GM21381 (cell line): ENCODE measurements around the gene BIN1.

Experiments used
- ATAC-seq: cut with Tn5 transposase; IDR thresholded peaks from one replicate; pipeline ENCODE4 v1.9.1; 2021; ENCODE audit warnings: mild to moderate bottlenecking, moderate library complexity; ENCODE audit not compliant: unreplicated experiment

The BIN1 gene, protein sequence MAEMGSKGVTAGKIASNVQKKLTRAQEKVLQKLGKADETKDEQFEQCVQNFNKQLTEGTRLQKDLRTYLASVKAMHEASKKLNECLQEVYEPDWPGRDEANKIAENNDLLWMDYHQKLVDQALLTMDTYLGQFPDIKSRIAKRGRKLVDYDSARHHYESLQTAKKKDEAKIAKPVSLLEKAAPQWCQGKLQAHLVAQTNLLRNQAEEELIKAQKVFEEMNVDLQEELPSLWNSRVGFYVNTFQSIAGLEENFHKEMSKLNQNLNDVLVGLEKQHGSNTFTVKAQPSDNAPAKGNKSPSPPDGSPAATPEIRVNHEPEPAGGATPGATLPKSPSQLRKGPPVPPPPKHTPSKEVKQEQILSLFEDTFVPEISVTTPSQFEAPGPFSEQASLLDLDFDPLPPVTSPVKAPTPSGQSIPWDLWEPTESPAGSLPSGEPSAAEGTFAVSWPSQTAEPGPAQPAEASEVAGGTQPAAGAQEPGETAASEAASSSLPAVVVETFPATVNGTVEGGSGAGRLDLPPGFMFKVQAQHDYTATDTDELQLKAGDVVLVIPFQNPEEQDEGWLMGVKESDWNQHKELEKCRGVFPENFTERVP

DNA sequence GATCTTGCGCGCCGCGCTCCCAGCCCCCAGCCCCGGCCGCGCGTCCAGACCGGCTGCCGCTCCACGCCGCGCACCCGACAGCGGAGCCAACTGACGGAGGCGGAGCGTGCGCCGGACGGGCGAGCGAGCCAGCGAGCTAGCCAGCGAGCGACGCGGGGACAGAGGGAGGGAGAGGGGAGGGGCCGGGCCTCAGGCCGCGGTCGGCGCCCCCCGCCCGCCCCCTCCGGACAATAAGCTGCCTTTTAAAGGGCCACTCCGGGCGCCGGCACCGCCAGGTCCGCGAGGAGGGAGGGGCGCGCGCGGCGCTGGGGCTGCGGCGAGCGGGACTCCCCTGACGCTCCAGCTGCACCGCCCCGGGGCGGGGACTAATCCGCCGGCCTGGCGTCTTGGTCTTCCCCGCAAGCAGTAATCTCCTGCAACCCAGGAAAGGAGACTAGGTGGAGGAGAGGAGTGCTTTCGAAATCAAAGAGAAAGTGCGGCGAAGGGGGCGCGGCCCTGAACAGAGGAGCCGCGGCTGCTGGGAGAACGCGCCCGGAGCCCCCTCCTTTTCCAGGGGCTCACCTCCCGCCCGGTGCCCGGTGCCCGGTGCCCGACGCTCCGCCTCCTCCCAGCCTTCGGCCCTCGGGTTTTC, at the start of gene BIN1:
Gene BIN1 (minus strand): TSS at position 164 of the 631 bp plus-strand sequence. CDS start 211 bp downstream, outside the sequence.
- ATAC-seq: peak; percentile 85

DNA sequence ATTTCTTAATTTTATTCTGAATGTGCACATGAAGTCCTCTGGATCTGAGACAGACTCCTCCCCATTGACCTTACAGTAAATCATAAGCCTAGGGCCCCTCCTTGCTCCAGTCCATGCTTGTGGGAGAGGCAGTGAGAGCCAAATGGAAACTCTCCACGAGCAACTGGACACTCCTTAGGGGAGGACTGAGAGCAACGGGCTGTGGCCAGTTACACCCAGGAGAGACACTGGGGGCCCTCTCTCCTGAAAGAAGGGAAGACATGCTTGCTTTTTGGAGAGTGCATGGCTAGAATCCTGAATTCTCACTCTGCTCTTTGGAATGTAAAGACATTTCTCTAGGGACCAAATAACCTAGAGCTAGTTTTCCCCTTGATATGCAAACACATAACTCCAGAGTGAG, 49.0 kb upstream of the BIN1 start:
- ATAC-seq: no peak

DNA sequence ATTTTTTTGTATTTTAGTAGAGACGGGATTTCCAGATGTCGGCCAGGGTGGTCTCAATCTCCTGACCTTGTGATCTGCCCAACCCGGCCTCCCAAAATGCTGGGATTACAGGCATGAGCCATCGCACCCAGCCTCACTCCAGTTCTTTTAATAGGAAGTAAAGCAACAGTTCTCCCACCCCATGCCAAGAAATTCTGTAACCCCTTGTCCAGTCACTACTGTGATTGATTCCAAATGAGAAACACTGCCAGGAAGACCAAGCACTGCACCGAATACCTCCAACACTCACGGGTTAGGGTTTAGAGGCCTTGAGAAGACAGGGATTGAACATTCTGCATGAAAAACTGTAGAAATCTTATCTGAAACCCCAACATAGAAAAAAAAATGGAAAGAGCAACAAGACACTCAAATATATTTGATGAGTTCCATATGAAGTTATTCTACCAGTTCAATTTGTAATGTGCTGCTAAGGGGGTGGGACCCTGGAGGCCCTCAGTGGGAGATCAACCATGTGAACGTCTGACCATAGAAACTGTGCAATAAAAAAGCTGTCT, 48.2 kb upstream of the BIN1 start:
- ATAC-seq: no peak

DNA sequence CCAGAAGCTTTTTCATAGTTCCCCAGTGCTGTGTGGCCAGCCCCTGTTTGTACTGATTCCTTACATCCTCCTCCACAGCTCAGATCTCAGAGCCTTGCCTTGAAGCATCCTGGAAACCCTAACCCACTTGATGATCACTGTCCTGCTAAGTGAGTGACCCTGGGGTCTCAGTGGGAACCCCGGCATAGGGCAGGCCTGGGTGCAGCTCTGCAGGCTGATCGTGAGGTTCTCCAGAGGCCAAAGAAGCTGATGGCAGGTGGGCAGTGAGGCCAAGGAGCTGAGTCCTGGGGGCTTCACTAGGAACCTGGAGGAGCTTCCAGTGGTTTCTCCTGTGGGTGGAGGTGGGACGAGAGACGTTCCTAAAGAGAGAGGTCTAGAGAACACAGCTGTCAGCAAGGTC, 47.4 kb upstream of the BIN1 start:
- ATAC-seq: no peak

DNA sequence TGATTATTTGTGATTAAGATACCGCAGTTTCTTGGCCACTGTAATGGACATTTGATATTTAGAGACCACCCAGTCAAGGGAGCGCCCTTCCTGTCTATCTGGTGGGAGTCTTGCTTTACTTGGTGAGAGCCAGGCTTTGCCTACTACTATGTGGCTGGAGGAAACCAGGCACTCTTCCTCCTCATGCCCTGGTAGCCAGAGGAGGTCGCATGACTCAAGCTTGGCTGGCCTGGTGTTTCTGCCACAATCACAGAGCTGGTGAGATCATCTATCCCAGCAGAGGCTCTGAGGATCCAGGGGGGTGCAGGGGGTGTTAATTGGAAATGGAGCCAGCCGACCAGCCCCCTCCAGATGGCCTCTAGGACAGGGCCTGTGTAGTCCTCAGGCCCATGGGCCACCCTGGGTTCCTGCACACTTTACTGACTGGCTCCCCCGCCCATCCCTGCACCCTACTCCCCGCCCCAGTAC, 46.8 kb upstream of the BIN1 start:
- no peak for ATAC-seq

DNA sequence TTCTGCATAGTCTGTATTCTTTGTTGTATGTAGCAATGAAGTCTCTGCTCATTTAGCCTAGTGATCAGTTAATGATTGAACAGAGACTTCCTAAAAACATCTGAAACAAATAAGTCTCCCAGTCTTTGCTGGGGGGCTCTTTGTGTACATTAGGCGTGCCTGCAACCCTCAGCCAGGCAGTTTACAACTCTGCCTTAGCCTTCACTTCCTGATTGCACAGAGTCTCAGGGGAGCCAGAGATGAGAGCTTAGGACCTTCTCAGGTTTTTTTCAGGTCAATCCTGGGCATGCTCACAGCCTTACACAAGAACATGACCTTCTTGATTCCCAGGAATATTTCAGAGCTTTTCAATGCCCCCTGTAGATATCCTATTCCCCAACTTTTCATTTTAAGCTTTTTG, 44.0 kb upstream of the BIN1 start:
- no peak for ATAC-seq

DNA sequence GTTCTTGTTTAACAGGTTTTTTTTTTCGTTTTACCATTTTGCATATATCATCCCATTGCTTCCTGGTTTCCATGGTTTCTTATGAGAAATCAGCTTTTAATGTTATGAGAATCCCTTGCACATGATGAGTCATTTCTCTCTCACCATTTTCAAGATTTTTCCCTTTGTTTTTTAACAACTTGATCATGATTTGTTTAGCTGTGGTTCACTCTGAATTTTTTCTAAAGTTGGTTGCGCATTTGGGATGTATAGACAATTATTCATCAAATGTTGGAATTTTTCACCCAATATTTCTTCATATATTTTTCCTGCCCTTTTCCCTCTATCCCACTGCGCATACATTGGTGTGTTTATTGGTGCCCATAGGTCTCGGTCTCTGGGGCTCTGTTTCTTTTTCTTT, 42.4 kb upstream of the BIN1 start:
- no peak for ATAC-seq

DNA sequence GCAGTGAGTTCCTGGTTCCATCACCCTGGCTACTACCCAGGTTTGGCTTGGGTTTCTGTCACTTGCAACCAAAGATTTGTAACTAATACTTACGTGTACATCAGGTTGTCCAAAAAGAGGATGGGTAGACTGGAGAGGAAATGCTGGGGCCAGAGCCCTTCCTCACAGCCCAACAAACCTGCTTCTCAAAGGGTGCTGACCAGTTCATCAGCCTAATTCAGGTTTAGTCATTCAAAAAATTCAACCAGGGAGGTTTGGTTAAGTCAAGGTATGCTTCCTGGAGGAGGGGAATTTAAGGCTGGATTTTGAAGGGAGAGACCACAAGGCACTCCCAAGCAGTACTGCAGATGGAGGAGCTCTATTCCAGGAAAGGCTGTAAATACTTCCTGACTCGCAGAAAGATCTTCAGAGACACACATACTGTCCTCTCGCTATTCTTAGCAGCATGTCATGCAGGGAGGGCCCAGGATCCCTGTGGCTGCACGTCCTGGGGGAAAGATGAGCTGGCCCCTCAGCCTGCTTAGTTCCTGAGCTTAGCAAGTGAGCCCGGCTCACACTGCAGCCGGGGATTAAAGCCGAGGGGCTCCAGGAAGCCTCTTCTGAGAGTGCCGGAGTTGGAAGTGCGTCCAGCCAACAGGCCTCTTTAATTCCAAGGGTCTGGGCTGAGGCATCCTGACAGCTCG, 40.0 kb upstream of the BIN1 start:
- no peak for ATAC-seq

DNA sequence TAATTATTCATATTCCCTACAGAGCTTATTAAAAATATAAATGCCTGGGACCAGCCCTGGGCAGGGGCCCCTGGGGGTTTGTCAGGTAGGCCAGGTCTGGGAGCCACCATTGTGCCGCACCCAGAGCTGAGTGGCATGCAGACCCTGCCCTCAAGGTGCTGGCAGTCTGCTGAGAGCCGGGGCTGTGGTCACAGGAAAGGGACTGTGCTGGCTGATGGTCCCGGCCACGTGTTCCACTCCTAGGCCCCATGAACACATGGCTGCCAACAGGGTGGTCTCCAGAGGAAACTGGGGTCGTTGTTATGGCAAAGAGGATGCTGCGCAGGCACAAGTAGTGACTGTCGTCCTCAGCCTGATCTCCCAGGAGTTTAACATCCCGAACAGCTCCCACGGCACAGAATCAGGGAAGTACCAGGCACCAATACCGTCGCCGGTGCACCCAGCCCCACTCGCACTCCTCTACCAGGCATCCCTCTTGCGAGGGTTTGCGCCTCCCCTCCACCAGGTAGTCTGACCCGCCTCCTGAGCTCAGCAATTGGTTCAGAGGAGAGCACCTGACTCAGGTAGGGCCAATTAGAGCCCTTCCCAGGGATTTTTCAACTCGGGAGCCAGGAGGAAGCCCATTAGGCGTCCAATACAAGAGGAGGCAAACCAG, 39.2 kb upstream of the BIN1 start:
- no peak for ATAC-seq

DNA sequence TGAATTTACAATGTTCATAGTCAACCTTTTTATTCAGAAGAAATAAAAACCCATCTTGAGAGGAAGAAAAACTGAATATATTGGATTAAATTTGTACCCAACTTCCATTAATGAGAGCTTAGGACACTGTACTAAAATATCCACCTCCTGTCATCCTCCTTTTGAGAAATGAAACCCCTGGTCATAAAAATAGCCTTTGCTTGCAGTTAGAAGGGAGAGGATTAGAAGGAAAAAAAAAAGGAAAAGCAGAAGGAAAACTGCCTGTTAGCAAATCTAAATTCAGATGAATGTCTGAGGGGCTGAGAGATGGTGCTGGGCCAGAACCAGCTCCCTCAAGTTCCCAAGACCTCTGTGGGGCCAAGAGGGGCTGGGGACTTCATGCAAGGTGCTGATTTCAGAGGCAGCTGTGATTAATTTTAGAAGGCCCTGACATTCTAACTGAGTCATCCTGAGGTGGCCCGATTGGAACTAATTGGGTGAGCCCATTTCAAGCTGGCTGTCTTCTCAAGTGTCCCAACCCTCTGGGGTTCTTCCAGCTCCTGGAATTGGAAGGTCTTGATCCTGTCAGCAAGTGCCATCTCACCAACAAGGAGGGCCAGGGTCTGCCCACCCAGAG, 38.4 kb upstream of the BIN1 start:
- ATAC-seq: no peak

DNA sequence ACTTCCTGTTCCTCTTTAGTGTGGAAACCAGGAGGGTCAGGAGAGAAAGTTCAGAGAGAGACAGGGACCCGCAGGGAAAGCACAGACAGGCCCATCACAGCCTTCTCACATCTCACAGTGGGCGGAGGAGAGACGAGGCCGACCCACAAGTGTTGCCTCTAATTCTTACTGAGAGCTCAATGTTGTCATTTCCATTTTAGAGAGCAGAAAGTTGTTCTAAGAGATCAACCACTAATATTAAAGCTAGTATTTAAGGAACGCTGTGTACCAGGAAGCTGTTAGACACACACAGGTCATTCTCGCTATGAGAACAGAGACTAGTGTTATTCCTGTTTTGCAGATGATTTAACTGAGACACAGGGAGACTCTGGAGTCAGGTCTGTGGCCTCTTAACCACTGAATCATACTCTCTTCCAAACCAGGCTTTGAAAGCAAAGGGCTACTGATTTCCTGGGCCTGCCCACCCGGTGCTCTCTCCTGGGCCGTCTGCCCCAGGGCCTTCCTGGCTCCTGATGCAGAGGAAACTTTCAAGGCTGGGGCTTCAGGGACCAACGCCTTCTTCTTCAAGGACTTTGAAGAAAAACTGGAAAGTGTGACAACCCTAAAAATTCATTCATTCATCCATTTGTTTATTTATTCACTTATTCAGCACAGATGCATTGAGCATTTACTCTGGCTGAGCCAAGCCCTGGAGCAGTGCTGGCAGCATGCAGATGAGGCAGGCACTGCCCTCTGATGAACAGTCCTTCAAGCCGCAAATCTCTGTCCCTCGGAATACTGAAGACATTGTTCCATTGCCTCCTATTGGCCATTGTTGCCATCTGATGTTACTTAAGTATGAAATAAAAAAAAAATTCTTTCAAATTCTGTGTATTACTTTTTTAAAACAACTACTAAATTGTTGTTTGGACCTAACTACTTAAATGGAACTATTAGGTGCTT, 37.2 kb upstream of the BIN1 start:
- no peak for ATAC-seq

DNA sequence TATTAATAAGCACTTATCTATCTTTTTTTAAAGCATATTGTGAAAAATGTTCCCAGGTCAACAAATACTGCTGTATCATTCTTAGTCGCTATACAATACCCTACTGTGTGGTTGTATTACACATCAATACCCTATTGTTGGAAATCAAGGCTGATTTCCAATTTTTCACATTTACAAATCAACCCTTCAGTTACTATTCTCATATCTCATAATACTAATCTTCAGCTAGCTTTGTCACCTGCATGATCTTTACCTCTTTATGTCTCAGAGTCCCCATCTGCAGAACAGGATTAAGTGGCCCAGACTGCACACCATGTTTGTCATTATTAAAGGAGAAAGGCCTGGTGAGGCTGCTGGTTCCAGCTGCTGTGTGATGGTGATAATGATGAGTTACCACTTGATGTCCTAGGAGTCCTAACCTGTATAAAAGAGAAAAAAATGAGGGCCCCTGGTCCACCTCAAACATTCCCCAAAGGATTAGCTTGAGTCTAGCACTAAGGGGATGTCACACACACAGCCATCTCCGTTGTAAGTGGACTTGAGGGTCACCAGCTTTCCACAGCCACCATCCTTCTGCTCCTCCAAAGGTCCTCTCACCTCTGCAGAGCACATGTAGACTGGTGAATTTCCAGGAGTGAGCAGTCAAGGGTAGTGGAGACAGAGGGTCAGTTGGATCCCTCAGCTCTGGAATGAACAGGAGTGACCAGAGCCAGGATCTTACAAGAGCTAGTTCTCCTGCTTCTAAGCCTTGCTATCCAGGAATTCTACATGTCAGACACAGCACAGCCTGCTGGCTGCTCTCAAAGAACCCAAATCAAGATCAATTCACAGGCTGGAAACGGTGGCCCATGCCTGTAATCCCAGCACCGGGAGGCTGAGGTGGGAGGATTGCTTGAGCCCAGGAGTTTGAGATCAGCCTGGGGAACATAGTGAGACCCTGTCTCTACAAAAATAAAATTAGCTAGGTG, 36.0 kb upstream of the BIN1 start:
- no peak for ATAC-seq

DNA sequence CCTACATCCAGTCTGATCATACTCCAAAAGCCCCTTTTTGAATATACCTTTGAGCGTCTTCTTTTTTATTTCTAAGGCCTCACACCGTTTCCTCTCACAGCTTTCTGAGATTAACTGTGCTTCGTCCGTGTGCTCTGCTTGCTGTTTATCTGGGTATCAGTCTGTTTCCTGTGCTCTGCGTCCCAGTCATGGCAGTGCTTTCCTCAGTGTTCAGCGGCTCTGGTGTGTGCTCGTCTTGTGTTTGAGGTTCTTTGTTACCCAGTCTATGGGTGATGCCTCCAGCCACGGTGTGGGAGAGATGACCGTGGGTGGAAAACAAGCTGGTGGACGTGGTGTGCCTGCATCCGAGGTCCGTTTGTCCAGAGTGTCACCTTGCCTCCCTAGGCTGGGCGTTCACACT, 33.6 kb upstream of the BIN1 start:
- ATAC-seq: no peak

DNA sequence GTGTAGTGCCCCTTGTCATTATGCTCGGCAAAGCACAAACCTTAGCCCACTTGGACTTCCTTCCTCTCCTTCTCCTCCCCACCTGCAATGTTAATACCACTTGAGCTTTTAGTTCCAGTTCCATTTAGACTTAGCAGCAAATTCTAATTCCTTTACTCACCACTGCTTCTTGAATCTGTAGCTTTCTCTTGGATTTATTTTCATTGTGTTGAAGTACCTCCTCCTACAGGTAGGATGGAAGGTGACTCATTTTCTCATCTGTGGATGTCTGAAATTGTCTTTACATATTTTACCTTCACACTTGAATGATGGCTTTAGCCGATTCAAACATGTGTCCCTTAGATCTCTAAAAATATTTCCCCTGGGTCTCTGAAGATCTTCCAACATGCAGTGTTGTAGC, 32.8 kb upstream of the BIN1 start:
- no peak for ATAC-seq

DNA sequence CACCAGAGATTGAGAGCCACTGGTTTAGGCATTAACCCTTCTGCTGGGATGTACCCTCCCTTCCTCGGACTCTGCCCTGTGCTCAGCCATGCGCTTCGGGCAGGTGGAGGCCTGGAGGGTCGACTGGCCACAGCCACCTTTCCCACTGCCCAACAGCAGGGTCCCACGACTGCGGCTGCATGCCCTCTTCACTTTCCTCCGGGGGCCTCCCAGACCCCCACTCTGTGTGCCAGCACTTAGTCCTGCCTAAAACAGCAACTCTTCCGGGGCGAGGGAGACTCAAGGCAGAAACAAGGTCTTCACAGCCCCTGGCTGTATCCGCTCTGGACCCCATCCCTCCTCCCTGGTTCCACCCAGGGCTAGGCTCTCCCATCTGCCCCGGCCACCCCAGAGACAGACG, 31.3 kb upstream of the BIN1 start:
- ATAC-seq: no peak

DNA sequence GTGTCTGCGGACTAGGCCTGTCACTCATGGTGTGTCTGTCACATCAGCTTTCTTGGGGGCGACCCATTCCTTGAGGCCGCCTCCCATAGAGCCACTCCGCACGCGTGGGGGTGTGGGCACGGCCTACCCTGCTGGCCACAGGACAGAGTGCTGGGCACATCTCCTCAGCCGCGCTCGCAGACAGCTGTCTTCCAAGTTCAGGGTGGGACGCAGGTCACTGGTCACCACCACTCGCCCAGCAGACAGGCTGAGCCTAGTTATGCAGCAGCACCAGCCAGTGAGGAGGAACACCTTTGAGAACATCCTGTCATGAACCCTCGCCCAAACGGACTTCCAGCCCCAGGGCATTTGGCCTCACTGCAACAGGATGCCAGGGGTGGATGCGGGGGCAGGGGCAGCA, 30.8 kb upstream of the BIN1 start:
- no peak for ATAC-seq

DNA sequence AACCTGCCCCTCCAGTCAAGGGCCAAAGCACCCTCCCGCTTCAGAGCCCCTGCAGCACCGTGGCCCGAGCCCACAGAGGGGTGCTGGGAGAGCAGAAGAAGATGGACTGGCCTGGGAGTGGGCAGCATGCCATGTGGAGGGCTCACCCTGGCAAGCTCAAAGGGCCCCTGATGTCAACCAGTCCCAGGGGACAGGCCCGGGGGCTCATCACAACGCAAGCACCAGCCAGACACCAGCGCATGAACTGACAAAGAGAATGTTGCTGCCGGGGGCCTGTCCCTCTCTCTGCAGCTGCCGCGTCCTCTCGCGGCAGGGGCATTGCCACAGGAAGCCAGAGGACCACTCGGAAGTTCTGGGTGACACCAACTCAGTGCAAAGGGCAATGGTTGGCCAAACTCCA, 30.3 kb upstream of the BIN1 start:
- no peak for ATAC-seq
